Neural cell (in vitro differentiated cells): ENCODE measurements around the gene PUM2. TPM values are rescaled to one million over a fixed set of nuclear protein-coding genes. Genes with fewer than 3 reads are reported as not detected.

Experiments
- H2AFZ ChIP-seq: fragments of 200-600, 300-800 bp; sonication (generic), shearing (Covaris generic); 2 replicates; pipeline ENCODE4 v1.6.0; 2014; ENCODE audit warnings: low read depth, mild to moderate bottlenecking, antibody characterized with exemption, low read length, moderate library complexity
- H3F3A ChIP-seq: fragments of 200-600 bp; shearing (Covaris generic); 2 replicates; pipeline ENCODE4 v1.6.1; 2016; ENCODE audit warnings: mild to moderate bottlenecking, moderate library complexity, mixed read lengths, antibody characterized with exemption, low read length; ENCODE audit not compliant: insufficient read depth, poor library complexity, severe bottlenecking
- H3K27ac ChIP-seq: fragments of 200-600, 300-800 bp; sonication (generic), shearing (Covaris generic); 2 replicates; pipeline ENCODE4 v1.5.1; 2014; ENCODE audit warnings: mild to moderate bottlenecking, low read length, moderate library complexity
- H3K27me3 ChIP-seq: fragments of 300-800, 200-600 bp; sonication (generic), shearing (Covaris generic); 2 replicates; pipeline ENCODE4 v1.6.0; 2014; ENCODE audit warnings: mild to moderate bottlenecking, low read depth, low read length, moderate library complexity; ENCODE audit not compliant: insufficient read depth
- H3K36me3 ChIP-seq: fragments of 300-800, 200-600 bp; sonication (generic), shearing (Covaris generic); 2 replicates; pipeline ENCODE4 v1.5.1; 2014; ENCODE audit warnings: mild to moderate bottlenecking, antibody characterized with exemption, low read length, moderate library complexity; ENCODE audit not compliant: insufficient read depth
- H3K4me2 ChIP-seq: fragments of 300-800, 200-600 bp; sonication (generic), shearing (Covaris generic); 2 replicates; pipeline ENCODE4 v1.6.0; 2014; ENCODE audit warnings: mild to moderate bottlenecking, low read length
- H3K4me3 ChIP-seq: fragments of 300-800, 200-600 bp; sonication (generic), shearing (Covaris generic); 2 replicates; pipeline ENCODE4 v1.5.1; 2014; ENCODE audit warnings: mild to moderate bottlenecking, low read length, moderate library complexity
- H3K79me2 ChIP-seq: fragments of 200-600 bp; shearing (Covaris generic); replicated peaks from 2 replicates; pipeline ENCODE4 v1.6.0; 2014; ENCODE audit warnings: mild to moderate bottlenecking, low read length, moderate library complexity; ENCODE audit not compliant: insufficient read depth
- H3K9ac ChIP-seq: fragments of 300-800, 200-600 bp; sonication (generic), shearing (Covaris generic); 2 replicates; pipeline ENCODE4 v1.6.1; 2016; ENCODE audit warnings: mild to moderate bottlenecking, low read length, mixed read lengths
- H3K9me2 ChIP-seq: fragments of 200-600 bp; shearing (Covaris generic); 2 replicates; pipeline ENCODE4 v1.6.1; 2016; ENCODE audit warnings: mild to moderate bottlenecking, low read length, mixed read lengths; ENCODE audit not compliant: insufficient read depth
- H3K9me3 ChIP-seq: fragments of 200-600, 300-800 bp; sonication (generic), shearing (Covaris generic); 2 replicates; pipeline ENCODE4 v1.6.1; 2016; ENCODE audit warnings: mild to moderate bottlenecking, mixed run types, low read length, moderate library complexity, mixed read lengths
- H4K20me1 ChIP-seq: fragments of 200-600 bp; shearing (Covaris generic); 2 replicates; pipeline ENCODE4 v1.6.1; 2016; ENCODE audit warnings: mild to moderate bottlenecking, mixed run types; ENCODE audit not compliant: insufficient read depth
- EP300 ChIP-seq: fragments of 450-650 bp; conservative IDR thresholded peaks from 2 replicates; pipeline ENCODE4 v1.6.1; 2014; ENCODE audit warnings: antibody characterized with exemption, mild to moderate bottlenecking, moderate library complexity; ENCODE audit not compliant: poor library complexity, severe bottlenecking
- EZH2 ChIP-seq: fragments of 200-600, 300-800 bp; shearing (Covaris generic), sonication (generic); IDR thresholded peaks from 2 replicates; pipeline ENCODE4 v1.6.1; 2014; ENCODE audit warnings: antibody characterized with exemption, low read length, borderline replicate concordance, mild to moderate bottlenecking; ENCODE audit not compliant: insufficient read depth, poor library complexity, severe bottlenecking
- RAD21 ChIP-seq: fragments of 450-650 bp; conservative IDR thresholded peaks from 2 replicates; pipeline ENCODE4 v1.6.1; 2014; ENCODE audit warnings: antibody characterized with exemption, mild to moderate bottlenecking, moderate library complexity
- SMC3 ChIP-seq: fragments of 450-650 bp; conservative IDR thresholded peaks from 2 replicates; pipeline ENCODE4 v1.6.1; 2014; ENCODE audit warnings: antibody characterized with exemption, mild to moderate bottlenecking, moderate library complexity; ENCODE audit not compliant: poor library complexity
- polyA plus RNA-seq: library from polyadenylated mRNA; depleted of rRNA; stranded (reverse); fragments of >200 nt; gene quantifications from 2 replicates; pipeline ENCODE4 v1.2.3, GENCODE V29; 2014
- TF ChIP-seq, protein P1 (sequence below): fragments of 450-650 bp; IDR thresholded peaks from 2 replicates; pipeline ENCODE4 v1.5.1; 2014; ENCODE audit warnings: antibody characterized with exemption, mild to moderate bottlenecking, moderate library complexity; ENCODE audit not compliant: poor library complexity, severe bottlenecking
- TF ChIP-seq, protein P2 (sequence below): IDR thresholded peaks from 2 replicates; pipeline ENCODE4 v1.6.1; 2012; ENCODE audit warnings: borderline replicate concordance

Gene PUM2
- polyA plus RNA-seq, 1 donor from 2014 or later: 37.0 TPM

DNA sequence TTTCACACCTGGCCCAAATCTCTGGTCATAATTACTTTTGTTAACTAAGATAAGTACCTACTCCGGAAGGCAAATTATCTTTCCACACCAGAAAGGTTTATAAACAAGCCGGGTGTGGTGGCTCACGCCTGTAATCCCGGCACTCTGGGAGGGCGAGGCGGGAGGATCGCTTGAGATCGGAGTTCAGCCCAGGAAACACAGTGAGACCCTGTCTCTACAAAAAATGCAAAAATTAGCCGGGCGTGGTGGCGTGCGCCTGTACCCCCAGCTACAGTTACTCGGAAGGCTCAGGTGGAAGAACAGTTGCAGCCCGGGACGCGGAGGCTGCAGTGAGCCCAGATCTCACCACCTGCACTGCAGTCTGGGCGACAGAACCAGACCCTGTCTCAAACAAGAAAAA is 2.1 kb downstream of the PUM2 start:
- Histone ChIP-seq H3F3A (peaks cover 8% of the 10 kb centered on the region), H4K20me1 (peaks cover 31% of the 10 kb centered on the region), H2AFZ (no peak overlapping the region), H3K27ac (no peak overlapping the region), H3K27me3 (no peaks in the 10 kb centered on the region), H3K36me3 (no peaks in the 10 kb centered on the region), H3K9me3 (no peaks in the 10 kb centered on the region), H3K9me2 (no peaks in the 10 kb centered on the region), H3K4me3 (peak overlapping the region; percentile 89), H3K4me2 (peak overlapping the region; percentile 90), H3K9ac (no peak overlapping the region), H3K79me2 (peaks cover 66% of the 10 kb centered on the region)
- TF ChIP-seq, protein P1, sequence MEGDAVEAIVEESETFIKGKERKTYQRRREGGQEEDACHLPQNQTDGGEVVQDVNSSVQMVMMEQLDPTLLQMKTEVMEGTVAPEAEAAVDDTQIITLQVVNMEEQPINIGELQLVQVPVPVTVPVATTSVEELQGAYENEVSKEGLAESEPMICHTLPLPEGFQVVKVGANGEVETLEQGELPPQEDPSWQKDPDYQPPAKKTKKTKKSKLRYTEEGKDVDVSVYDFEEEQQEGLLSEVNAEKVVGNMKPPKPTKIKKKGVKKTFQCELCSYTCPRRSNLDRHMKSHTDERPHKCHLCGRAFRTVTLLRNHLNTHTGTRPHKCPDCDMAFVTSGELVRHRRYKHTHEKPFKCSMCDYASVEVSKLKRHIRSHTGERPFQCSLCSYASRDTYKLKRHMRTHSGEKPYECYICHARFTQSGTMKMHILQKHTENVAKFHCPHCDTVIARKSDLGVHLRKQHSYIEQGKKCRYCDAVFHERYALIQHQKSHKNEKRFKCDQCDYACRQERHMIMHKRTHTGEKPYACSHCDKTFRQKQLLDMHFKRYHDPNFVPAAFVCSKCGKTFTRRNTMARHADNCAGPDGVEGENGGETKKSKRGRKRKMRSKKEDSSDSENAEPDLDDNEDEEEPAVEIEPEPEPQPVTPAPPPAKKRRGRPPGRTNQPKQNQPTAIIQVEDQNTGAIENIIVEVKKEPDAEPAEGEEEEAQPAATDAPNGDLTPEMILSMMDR: no peak
- no peak for TF ChIP-seq SMC3
- TF ChIP-seq, protein P2, sequence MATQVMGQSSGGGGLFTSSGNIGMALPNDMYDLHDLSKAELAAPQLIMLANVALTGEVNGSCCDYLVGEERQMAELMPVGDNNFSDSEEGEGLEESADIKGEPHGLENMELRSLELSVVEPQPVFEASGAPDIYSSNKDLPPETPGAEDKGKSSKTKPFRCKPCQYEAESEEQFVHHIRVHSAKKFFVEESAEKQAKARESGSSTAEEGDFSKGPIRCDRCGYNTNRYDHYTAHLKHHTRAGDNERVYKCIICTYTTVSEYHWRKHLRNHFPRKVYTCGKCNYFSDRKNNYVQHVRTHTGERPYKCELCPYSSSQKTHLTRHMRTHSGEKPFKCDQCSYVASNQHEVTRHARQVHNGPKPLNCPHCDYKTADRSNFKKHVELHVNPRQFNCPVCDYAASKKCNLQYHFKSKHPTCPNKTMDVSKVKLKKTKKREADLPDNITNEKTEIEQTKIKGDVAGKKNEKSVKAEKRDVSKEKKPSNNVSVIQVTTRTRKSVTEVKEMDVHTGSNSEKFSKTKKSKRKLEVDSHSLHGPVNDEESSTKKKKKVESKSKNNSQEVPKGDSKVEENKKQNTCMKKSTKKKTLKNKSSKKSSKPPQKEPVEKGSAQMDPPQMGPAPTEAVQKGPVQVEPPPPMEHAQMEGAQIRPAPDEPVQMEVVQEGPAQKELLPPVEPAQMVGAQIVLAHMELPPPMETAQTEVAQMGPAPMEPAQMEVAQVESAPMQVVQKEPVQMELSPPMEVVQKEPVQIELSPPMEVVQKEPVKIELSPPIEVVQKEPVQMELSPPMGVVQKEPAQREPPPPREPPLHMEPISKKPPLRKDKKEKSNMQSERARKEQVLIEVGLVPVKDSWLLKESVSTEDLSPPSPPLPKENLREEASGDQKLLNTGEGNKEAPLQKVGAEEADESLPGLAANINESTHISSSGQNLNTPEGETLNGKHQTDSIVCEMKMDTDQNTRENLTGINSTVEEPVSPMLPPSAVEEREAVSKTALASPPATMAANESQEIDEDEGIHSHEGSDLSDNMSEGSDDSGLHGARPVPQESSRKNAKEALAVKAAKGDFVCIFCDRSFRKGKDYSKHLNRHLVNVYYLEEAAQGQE: no peak

DNA sequence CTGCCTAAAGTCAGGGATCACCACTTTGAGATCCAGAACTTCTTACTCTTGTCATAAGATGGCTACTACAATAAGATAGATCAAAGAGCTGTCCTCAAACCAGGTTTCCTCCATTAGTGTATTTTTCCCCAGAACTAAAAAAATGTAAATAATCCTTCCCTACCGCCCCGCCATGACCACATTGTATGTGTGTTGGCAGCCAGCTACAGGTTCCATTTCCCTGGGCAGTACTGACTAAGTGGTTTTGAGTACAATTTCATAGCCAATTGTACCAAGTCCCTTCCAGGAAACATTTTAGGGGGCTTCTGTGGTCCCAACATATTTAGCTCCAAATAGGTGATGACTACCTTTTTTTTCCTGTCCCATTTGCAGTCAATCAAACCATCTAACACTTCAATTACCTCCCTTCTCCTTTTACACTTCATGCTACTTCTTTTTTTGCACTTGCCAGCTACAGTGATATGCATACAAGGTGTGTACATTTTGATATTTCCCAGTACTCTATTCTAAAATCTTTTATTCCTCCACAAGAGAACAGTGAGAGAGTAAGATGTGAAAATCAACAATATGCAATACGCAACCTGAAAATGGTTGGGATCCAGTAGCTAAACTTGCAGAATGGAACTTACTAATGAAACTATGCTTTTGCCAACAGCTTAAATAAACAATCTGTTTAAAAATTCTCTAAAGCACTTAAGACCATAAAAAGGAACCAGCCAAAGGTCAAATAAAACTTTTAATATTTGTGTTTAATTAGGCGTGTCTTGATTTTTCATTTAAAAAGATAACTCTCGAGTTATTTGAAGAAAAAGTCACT is 3.9 kb downstream of the PUM2 start:
- H3K27me3 ChIP-seq: no peaks in the 10 kb centered on the region
- H3F3A ChIP-seq: peaks cover 6% of the 10 kb centered on the region
- TF ChIP-seq, protein P1: no peak
- no peak for TF ChIP-seq EZH2
- TF ChIP-seq, protein P2: no peak
- no peak for TF ChIP-seq RAD21
- TF ChIP-seq EP300: no peak
- peaks cover 39% of the 10 kb centered on the region for H4K20me1 ChIP-seq
- no peak overlapping the region for H3K9ac ChIP-seq
- peak overlapping the region; percentile 32 for H3K4me2 ChIP-seq
- H3K27ac ChIP-seq: no peak overlapping the region
- no peaks in the 10 kb centered on the region for H3K36me3 ChIP-seq
- no peak overlapping the region for H2AFZ ChIP-seq
- peak overlapping the region; percentile 56 for H3K4me3 ChIP-seq
- peaks cover 84% of the 10 kb centered on the region for H3K79me2 ChIP-seq
- no peaks in the 10 kb centered on the region for H3K9me2 ChIP-seq
- no peaks in the 10 kb centered on the region for H3K9me3 ChIP-seq
